Heart right ventricle (tissue), 16 donors: ENCODE results near the gene ELMO1. TPM values are rescaled to one million over a fixed set of nuclear protein-coding genes. Genes with fewer than 3 reads are reported as not detected.

ENCODE experiments used
- ATAC-seq, 8 donors: fragments of 200-7000 bp; cut with Tn5 transposase; one replicate each; pipeline ENCODE4 v1.9.1; 2020; ENCODE audit warnings: mild to moderate bottlenecking in 8 of 8, moderate library complexity in 8 of 8, moderate number of reproducible peaks in 1 of 8
- DNase-seq, 2 donors: peaks; one replicate each; pipeline ENCODE4 v3.0.0-alpha.2; 2020
- H3K27ac ChIP-seq, 10 donors: fragments of 200-600 bp; sonication (generic) in 2 of 10; one replicate each; pipeline versions ENCODE4 v1.5.0 to v1.8.0; 2020 to 2022; ENCODE audit warnings: mild to moderate bottlenecking in 3 of 10
- H3K27me3 ChIP-seq, 7 donors: fragments of 200-600 bp; one replicate each; pipeline ENCODE4 v1.8.0; 2021 to 2022; ENCODE audit warnings: mild to moderate bottlenecking in 2 of 7
- H3K36me3 ChIP-seq, 9 donors: fragments of 200-600 bp; sonication (generic) in 1 of 9; one replicate each; pipeline versions ENCODE4 v1.5.0 to v1.8.0; 2020 to 2022; ENCODE audit warnings: mild to moderate bottlenecking in 2 of 9
- H3K4me1 ChIP-seq, 9 donors: fragments of 200-600 bp; sonication (generic) in 1 of 9; one replicate each; pipeline versions ENCODE4 v1.5.0 to v1.8.0; 2020 to 2022; ENCODE audit warnings: mild to moderate bottlenecking in 4 of 9
- H3K4me3 ChIP-seq, 10 donors: fragments of 200-600 bp; sonication (generic) in 2 of 10; one replicate each; pipeline versions ENCODE4 v1.5.0 to v1.8.0; 2020 to 2022; ENCODE audit warnings: mild to moderate bottlenecking in 7 of 10, moderate library complexity in 2 of 10
- H3K9me3 ChIP-seq, 11 donors: fragments of 200-600 bp in 10 of 11; sonication (generic) in 2 of 11; one replicate each; pipeline versions ENCODE4 v1.5.0 to v1.8.0; 2013 to 2022; ENCODE audit warnings: mild to moderate bottlenecking in 2 of 11, control low read depth in 1 of 11, moderate library complexity in 1 of 11
- WGBS, 2 donors: extraction: QIAGEN DNeasy Blood & Tissue Kit; methylation state at CpG; one replicate each; pipeline ENCODE4 v1.1.7; 2013; ENCODE audit warnings: inconsistent platforms in 1 of 2; 5-methylcytosine and 5-hydroxymethylcytosine counted together
- intact Hi-C, 10 donors: fragments of 100-400 bp; cut with DNase I; formaldehyde crosslinking; loops; one replicate each; pipeline versions ENCODE4 v1.11.1 to v1.14.2; 2022
- polyA plus RNA-seq, 2 donors: library from polyadenylated mRNA; stranded (reverse); fragments of 200-250 nt; gene quantifications; one replicate each; pipeline ENCODE4 v1.2.3, GENCODE V29; 2013
- total RNA-seq, 10 donors: library from RNA; stranded (reverse); fragmentation: NEBNext Ultra II Directional in 3 of 10; extraction: Animal tissue kit (Norgen Biotek cat#: 25700) in 3 of 10; gene quantifications; one replicate each; pipeline versions ENCODE4 v1.2.1 to v1.2.4, GENCODE V29; 2021 to 2023
- TF ChIP-seq, protein P1 (sequence below), 9 donors: fragments of 200-600 bp; sonication (generic) in 2 of 9; IDR thresholded peaks; one replicate each; pipeline versions ENCODE4 v1.5.0 to v1.8.0; 2021 to 2022; ENCODE audit warnings: antibody characterized with exemption in 9 of 9, mild to moderate bottlenecking in 5 of 9, moderate library complexity in 1 of 9
- donor health status: Arrhythmogenic right ventricular cardiomyopathy.
- donor health status: ischemic (EF 13 %, LVEDD 7.1; RV severe dilation, severe dysfunction).
- donor health status: healthy with polysubstance abuse.
- donor health status: DM: no; HTN: yes; CAD: no.
- donor health status: DM: no; HTN: no; CAD: no.
- donor health status: ischemic (EF 25% LVEDD 6.9; RV normal size, moderate dysfunction).
- donor health status: ischemic (EF 25% LVEDD 5.7; RV mildly dilated, moderate dysfunction).
- donor health status: healthy.
- donor health status: DM: yes; HTN: yes; CAD: no.
- donor health status: Ischemic cardiomyopathy.
- donor health status: ischemic (EF 35%, LVEDD 5.7; RV mildly dilated, moderate dysfunction).
- donor health status: nonischemic (EF 11% LVEDD 7.7; RV severe dilation, severe dysfunction).
- donor health status: DM: yes; HTN: yes; CAD: no.
- donor health status: PGD.
- donor health status: ischemic (EF 29% LVEDD 5.4; RV normal size, mild dysfunction).
- donor health status: nonischemic (EF 23%, LVEDD 6.1; RV moderate dilation, normal function).

ELMO1 gene
- total and polyA plus RNA-seq, 12 donors, result 8.5 to 18.0 (median 13.9) TPM

DNA sequence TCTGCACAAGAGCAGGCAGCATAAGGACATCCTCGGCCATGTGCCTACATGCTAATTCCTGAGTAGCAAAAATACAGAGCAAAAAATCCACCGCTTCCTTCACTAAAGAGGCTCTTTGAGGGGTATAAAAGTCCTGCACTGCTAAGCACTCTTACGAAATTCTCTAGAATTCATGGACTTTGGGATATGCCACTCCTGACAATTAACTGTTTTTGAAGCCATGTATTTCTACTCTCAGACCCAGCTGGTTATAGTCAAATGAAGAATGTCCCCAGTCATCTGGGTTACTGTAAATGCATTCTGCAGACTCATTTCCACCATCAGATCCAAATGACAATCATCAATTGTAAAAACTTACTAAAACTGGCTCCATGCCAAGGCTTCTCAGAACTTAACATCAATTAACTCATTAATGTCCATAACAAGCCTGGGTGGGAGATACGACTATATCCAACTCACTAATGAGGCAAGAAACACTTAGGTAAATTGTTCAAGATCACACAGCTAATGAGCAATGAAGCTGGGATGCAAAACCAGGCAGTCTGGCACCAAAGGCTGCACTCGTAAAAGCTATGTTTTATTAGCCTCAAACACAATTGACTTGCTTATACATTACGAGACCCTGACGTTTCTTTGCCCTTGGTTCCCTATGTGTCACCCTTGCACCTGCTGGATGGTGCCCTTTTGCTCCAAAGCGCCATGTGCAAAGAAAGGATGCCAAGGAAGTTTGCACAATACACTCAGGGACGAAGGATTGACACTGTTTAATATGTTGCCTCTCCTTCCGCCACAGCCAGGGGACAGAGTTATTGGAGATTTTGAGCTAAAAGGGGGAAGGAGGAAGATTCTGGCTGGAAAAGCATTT, 250.4 kb downstream of the ELMO1 start:
- TF ChIP-seq, protein P1, sequence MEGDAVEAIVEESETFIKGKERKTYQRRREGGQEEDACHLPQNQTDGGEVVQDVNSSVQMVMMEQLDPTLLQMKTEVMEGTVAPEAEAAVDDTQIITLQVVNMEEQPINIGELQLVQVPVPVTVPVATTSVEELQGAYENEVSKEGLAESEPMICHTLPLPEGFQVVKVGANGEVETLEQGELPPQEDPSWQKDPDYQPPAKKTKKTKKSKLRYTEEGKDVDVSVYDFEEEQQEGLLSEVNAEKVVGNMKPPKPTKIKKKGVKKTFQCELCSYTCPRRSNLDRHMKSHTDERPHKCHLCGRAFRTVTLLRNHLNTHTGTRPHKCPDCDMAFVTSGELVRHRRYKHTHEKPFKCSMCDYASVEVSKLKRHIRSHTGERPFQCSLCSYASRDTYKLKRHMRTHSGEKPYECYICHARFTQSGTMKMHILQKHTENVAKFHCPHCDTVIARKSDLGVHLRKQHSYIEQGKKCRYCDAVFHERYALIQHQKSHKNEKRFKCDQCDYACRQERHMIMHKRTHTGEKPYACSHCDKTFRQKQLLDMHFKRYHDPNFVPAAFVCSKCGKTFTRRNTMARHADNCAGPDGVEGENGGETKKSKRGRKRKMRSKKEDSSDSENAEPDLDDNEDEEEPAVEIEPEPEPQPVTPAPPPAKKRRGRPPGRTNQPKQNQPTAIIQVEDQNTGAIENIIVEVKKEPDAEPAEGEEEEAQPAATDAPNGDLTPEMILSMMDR (IDR thresholded peaks at IDR 0.05), result no peak
- Histone ChIP-seq H3K36me3 (peaks cover 0 to 30% (median 0%) of the 10 kb centered on the region in 9 donors), H3K27ac (no peak overlapping the region), H3K4me3 (no peak overlapping the region), H3K9me3 (no peaks in the 10 kb centered on the region), H3K4me1 (peaks cover 5 to 74% (median 44%) of the 10 kb centered on the region in 9 donors), H3K27me3 (no peaks in the 10 kb centered on the region)
- ATAC-seq (peak in 1 of 8 donors; percentile 5), DNase-seq (no peak)
- WGBS, 2 donors, result 68 to 71% methylated on average over 10 of the region's 10 CpGs
- intact Hi-C loops, result loop anchor here in 8 of 10 donors (2.0 to 10.0 kb wide), 6 partner anchors 211 to 713 kb away; no protein-coding TSS in a partner anchor

DNA sequence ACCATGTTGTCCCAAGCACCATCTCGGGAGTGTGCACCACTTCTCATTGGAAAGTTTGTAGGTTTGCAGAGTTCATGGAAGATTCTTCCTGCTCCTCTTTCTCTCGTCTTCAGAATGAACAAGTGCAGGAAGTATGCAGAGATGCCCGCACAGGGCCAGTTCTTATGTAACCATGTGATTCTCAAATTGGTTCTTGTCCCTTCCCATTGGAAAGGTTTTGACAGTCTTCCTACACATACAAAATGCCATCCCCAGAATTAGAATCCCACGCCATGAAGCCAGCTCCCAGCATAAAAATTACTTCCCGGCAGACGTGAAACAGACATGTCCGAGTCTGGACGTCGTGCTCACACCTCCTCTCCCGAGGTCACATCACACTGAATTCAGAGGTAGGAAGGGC, 251.6 kb downstream of the ELMO1 start:
- ATAC-seq, result no peak
- WGBS, 2 donors, result 74 to 79% methylated on average over 10 of the region's 10 CpGs
- intact Hi-C loops, result loop anchor here in 8 of 10 donors (5.0 to 10.0 kb wide), 5 partner anchors 210 to 712 kb away; no protein-coding TSS in a partner anchor
- TF ChIP-seq, protein P1 (IDR thresholded peaks at IDR 0.05), result no peak
- Histone ChIP-seq H3K4me3 (no peak overlapping the region), H3K27me3 (no peaks in the 10 kb centered on the region), H3K36me3 (peaks cover 0 to 27% (median 0%) of the 10 kb centered on the region in 9 donors), H3K9me3 (no peaks in the 10 kb centered on the region), H3K27ac (no peak overlapping the region), H3K4me1 (peaks cover 5 to 79% (median 48%) of the 10 kb centered on the region in 9 donors)
- no peak for DNase-seq

DNA sequence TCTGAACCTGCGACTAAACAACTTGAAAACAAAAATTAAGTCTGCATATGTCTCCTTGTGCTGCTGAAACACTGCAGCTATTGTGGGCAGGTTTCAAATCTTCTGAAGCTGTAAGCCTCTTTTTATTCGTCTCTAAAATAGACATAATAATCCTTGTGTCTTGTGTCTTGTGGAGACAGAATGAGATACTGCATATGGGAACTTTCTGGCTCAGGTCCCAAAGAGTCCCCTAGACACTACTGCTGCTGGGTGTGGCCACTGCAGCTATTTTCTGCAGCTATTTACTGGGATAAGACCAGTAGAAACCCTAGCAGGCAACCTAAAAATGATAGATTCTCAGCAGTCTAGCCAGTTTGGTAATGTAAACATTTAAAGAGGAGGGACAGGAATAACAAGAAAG, 252.0 kb downstream of the ELMO1 start:
- H3K4me3 ChIP-seq, result no peak overlapping the region
- H3K36me3 ChIP-seq, result peaks cover 0 to 29% (median 0%) of the 10 kb centered on the region in 9 donors
- no peaks in the 10 kb centered on the region for H3K9me3 ChIP-seq
- peaks cover 5 to 76% (median 45%) of the 10 kb centered on the region in 9 donors for H3K4me1 ChIP-seq
- no peaks in the 10 kb centered on the region for H3K27me3 ChIP-seq
- ATAC-seq (peak in 1 of 8 donors; percentile 36), DNase-seq (peak in 1 of 2 donors; percentile 49)
- WGBS, 2 donors, result 48 to 55% methylated on average over 2 of the region's 2 CpGs
- intact Hi-C loops, result loop anchor here in 8 of 10 donors (5.0 to 10.0 kb wide), 5 partner anchors 209 to 712 kb away; no protein-coding TSS in a partner anchor
- no peak overlapping the region for H3K27ac ChIP-seq
- TF ChIP-seq, protein P1 (IDR thresholded peaks at IDR 0.05), result no peak

DNA sequence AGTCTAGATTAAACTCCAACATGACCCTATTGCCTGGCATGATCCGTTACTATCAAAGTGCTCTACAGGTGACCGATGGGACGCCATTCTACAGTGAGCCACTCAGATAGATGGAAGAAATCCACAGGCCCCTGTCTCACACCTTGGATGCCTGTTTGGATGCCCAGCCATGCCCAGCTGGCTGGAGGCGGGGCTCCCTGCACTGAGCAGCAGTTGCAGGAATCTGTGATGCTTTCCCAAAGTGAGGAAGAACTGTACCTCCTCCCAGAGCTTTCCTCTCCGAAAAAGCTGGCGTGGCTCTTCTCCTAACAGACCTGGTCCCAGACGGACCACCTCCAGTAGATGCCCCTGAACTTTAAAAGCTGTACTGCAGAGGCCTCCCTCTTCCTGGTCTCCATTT, 253.3 kb downstream of the ELMO1 start:
- TF ChIP-seq, protein P1 (IDR thresholded peaks at IDR 0.05), result no peak
- H3K9me3 ChIP-seq, result no peaks in the 10 kb centered on the region
- ATAC-seq (no peak), DNase-seq (no peak)
- H3K36me3 ChIP-seq, result peaks cover 0 to 38% (median 0%) of the 10 kb centered on the region in 9 donors
- intact Hi-C loops, result loop anchor here in 8 of 10 donors (5.0 to 10.0 kb wide), 5 partner anchors 208 to 711 kb away; no protein-coding TSS in a partner anchor
- no peaks in the 10 kb centered on the region for H3K27me3 ChIP-seq
- peak overlapping the region in 1 of 10 donors; percentile 75 for H3K27ac ChIP-seq
- peaks cover 0 to 63% (median 32%) of the 10 kb centered on the region in 9 donors for H3K4me1 ChIP-seq
- H3K4me3 ChIP-seq, result no peak overlapping the region
- WGBS, 2 donors, result 92% methylated on average over 7 of the region's 7 CpGs
